GM21576 (cell line): Measurements from ENCODE around the gene RPL36A.

Experiments used
- ATAC-seq: cut with Tn5 transposase; IDR thresholded peaks from one replicate; pipeline ENCODE4 v1.9.1; 2021; ENCODE audit warnings: mild to moderate bottlenecking, moderate library complexity; ENCODE audit not compliant: unreplicated experiment

The RPL36A gene

DNA sequence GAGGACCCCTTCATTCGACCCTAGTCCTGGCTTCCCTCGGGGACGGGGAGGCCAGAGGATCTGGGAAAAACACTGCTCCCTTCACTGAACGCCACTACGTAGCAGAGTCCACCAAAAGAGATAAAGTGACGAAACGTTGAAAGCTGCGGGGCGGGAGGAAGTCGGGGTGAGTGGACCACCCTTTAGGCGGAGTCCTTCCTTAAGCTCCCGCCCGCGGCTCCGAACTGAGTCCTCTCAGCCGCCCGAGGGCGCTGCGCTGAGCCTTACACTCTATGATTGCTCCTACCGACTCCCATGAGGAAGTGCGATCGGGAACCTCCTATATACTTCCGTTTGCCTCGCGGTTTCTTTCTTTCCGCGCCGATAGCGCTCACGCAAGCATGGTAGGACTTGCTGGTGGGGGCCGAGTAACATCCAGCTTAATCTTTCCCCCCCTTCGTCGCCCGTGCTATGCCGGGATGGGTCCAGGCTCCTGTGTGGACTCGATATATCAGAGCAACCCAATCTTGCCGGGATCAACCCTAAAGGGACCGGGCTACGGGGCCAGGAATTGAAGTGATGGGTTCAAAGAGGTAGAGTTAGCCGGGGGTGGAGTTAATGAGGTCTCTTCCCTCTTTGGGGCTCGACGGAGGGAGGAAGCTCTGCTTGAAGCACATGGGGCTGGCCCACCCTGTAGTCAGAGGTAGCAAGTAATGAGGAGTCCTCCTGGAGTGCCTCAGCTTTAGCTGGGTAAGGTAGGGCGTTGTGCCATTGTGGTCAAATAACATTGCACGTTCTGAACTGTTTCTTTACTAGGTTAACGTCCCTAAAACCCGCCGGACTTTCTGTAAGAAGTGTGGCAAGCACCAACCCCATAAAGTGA, at the start of gene RPL36A:
Gene RPL36A (plus strand): TSS at position 348 of the 862 bp plus-strand sequence. CDS start 33 bp downstream, at position 381.
- peak; percentile 73 for ATAC-seq

- ATAC-seq, result peak; percentile 3
These were observed 42.9 kb upstream of the RPL36A start for GRCh38 chrX:101347859-101348451.

DNA sequence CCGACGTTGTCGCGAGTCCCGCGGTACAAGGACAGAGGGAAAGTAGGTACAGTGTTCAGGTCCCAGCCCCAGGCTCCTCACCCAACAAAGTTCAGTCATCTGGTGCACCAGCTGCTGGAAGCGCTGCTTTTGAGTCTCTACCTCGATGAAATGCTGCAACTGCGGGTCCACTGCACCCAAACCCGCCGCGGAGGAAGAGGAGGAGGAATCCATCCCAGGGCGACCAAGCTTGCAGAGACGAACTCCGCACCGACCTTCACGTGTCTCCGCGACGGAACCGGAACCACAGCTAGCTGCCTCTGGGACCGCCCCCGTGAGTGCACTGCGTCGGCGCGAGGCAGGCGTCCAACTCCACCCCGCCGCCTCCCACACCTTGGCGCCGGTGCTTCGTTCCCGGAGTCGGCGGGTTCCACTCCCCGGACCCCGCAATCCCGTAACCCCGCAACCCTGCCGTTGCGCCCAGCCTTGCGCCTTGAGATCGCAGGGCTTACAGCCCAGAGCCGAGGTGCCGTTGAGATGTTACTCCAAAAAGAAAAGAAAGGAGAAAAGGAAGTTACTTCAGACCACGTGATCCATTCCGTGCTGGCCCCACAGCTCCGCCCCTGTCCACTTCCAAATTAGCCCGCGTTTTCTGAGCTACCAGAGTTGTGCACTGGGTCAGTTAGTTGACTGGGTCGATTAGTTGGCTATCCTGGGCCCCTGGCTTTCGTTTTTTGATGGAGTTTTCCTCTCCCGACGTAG, 42.2 kb upstream of the RPL36A start, which contains the start of gene TIMM8A:
Gene TIMM8A (minus strand): TSS at position 291 of the 741 bp plus-strand sequence. CDS start 78 bp downstream, at position 213.
- peak; percentile 97 for ATAC-seq

DNA sequence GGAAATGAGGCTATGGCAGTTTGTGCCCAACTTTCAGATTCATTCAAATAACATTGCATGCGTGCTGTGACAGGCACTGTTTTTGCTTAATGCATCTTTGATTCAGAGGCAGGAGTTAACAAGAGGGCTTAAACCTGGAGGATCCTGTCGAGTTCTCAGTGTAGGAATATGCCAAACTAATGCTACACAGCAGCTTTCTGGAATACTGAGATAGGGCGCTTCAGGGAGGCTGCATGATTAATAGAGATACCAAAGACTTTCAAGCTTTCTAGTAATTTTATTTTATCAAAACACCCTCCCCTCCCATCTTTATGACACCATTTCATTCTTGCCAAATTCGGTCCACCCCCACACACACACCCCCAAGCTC, 41.6 kb upstream of the RPL36A start:
- no peak for ATAC-seq

- no peak for ATAC-seq
These were observed 33.5 kb upstream of the RPL36A start for GRCh38 chrX:101357166-101357795.

- ATAC-seq, result no peak
These were observed 30.8 kb upstream of the RPL36A start for GRCh38 chrX:101359966-101360365.

DNA sequence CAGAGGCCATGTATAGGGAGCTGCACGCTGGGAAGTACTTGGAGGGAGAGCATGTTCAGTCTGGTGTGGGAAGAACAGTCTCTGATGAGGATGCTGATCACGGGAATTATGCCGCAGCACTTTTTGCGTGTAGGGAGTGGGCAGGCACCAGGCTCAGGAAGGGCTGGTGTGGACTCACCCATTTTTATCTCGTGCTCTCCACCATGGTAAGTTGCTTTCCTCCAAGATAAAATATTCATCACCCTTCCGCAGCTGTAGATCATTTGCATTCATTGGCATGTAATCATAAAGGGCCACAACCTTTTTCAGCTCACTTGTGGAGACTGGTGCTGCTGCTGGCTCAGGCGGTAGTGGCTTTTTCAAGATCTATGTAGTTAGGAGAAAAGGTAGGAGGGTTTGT, 30.4 kb upstream of the RPL36A start:
- no peak for ATAC-seq

DNA sequence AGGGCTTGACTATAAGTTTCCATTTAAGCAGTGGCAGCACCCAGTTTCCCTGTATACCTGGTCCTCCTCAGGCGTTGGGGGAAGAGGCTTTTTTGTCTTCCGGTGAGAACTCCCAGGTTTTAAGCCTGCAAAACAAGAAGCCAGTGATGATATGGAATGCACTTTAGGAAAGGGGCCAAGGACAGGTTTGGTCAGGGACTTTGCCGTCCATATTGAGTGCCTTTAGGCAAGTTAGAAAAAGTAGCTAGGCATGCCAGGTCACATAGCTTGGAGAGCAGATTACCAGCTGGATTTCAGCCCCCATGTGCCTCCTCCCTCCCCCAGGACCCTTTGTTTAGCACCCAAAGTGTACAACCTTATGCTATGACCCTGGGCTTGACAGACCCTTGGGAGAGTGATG, 28.7 kb upstream of the RPL36A start:
- no peak for ATAC-seq

DNA sequence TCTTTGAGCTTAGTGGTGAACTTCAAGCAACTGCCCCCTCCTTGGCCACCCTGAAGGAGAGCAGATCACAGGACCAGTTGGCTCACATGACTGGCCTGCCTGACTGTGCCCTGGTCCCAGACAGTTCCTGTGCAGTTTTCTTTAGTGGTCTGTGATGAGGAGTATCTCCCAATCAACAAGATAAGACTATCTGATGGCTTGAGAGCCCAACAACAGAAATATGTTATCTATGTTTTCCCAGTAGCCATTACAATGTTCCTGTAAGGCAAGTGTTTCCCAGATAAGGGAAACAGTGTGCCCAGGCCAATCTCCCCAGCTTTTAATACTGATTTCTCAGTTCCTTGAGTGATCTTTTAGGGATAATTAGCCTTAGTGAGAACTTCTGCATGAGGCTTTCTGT, 28.1 kb upstream of the RPL36A start:
- no peak for ATAC-seq

DNA sequence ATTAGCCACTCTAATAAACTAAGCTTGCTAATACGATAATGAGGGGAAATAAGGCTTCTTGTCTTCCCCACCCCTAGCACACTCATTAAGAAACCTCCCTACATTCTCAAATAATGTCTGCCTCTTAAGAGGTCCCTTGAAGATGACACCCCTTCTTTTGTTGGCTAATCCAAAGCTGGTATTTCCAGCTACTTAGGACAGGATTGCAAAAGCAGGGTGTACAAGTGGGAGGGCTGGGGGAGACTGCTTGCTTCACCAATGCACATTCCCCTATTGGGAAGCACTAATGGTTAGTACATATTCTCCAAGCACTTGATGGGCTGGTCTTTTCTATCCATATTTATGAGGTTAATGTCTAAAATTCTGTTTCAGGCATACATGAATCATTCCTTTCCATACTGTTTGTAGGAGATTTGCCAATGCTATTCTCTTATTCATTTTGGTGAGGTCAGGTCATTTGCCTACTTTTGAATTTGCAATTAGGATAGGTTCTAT, 25.5 kb upstream of the RPL36A start:
- no peak for ATAC-seq

DNA sequence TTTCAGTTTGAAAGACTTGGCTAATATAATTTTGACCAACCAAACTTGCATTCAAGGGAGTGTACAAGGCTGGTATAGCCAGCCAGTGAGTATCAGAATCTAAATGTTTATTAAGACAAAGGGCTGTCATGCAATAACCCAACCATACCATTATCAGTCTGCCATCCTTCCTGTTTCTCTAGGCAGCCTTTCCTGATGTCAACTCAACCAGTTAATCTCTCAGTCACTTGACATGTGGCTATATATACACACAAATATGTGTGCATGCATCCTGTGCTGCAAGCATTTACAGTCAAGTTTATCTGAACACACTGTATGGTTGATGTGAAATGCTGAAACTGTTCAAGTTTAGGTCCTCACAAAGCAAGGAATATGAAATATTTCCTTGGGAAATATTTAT, 22.0 kb upstream of the RPL36A start:
- no peak for ATAC-seq

- no peak for ATAC-seq
These were observed 21.1 kb upstream of the RPL36A start for GRCh38 chrX:101369687-101370086.

DNA sequence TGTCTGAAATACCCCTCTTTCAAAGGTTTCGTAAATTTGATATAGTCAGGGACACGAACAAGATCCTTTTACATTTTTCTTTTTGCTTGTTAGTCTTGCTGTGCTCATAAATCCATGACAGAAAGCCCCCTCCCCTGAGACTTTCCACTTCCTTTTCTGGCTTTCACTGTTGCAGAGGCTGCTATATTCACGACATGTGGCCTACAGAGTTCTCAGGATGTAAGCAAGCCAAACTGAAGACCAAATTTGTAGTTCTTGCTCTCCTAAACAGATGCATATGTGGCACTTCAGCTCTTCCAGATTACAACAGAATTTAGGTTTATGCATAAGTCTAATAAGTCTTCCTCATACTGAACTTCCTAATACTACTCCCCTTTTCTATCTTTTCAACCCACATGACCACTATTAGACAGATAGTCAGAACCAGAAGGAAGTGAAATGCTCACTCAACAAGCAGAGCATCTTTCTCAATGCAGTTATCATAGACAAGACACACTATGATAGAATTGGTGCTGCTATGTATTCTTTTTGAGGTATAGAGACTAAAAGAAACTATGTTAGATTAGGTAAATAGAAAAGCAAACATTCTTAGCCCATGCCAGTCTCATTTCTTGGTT, 19.8 kb upstream of the RPL36A start:
- peak; percentile 67 for ATAC-seq

GRCh38 chrX:101377547-101377946, 13.3 kb upstream of the RPL36A start:
- no peak for ATAC-seq

DNA sequence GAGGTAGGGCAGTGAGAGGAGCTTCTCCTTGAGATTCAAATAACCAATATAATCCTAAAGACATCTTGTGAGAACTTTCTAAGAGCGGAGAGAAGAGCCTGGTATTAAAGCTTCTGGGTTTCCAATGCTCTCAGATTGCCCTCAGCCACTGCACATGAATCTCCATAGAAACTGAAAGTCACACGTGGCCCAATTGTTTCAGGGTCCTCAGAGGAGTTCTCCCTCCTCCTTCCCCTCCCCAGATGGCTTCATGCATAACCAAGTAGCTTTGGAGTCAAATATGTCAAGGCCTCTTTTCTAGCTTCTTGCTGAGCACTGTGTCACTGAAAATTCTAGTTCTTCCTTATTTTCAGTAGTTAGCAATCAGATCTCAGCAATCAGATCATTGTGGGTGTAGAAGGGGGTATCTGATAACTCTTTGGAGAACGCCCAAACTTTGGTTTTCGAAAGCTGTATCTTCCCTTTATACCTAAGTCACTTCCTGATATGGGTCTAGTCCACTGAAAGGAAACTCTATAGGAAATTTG, 7.1 kb upstream of the RPL36A start:
- peak; percentile 71 for ATAC-seq

DNA sequence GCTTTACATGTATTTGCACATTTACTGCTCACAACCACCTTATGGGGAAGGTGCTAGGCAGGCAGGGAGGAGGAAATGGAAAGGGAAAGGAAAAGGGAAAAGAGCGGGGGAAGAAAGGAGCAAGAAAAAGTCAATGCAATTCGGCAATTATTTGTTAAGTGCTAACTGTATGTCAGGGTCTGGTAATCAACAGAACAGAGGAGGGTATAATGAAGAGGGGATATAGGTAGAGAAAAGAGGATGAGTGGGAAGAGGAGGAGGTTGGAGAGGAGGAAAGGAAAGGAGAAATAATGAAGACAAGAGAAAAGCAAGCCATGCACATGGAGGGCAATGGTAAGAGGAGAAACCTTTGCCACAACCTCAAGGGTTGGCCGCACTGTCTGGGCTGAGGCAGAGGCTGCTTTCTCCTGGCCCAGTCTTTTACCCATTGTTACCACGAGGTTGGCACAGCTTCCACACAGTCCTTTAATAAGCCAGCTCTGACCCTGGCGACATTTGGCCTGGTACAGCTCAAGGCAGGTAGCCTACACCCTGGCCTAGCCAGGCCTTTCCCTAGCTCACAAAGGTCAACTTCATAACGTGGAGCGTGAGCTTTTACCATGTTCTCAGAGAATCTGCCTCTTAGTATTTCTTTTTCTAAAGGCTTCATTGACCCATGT, 5.7 kb upstream of the RPL36A start:
- ATAC-seq, result no peak

DNA sequence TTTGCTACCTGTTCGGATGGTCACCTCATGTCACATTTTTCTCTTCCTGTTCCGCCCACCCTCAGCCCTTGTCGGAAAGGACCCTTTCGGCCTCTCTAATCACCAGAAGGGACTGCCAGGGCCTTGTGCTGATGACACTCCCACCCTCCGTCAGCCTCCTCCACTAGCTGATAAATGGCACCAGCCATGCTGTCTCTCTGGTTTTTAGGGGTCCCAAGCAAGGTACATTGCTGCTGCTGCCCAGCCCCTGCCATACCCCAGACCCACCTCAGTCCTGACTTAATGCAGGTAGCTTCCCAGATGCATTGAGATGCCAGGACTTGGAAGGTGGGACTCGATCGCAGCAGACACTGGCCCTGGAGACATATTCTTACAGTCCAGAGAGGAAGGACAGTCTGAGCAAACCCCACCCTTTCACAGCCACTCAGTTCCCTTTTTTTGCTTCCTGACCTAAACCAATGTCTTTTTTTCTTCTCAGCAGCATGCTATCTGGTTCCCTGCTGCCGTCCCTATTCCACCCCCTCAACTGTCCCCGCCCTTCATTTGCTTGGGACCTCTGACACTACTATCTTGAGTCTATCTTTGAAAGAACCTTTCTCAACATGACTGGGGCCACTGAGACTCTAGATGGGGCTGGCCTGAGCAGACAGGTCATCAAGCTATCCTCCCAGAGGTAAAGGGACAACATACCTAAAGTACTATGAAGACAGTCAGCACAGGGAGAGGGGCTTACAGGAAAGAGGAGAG, 4.8 kb upstream of the RPL36A start, which contains the start of gene BTK:
Gene BTK (minus strand): TSS at position 397 of the 747 bp plus-strand sequence. CDS start 10,907 bp downstream, outside the sequence.
- ATAC-seq, result peak; percentile 59

GRCh38 chrX:101386542-101386885, 4.3 kb upstream of the RPL36A start:
- no peak for ATAC-seq

- no peak for ATAC-seq
These were observed 2.2 kb upstream of the RPL36A start for GRCh38 chrX:101388604-101389003.
